ENCODE results near the gene KHK.

KHK gene

GRCh38 chr2:27131429-27131828, 44.9 kb downstream of the KHK start:
- DNase-seq = no peak

- peak; percentile 30 for DNase-seq
Measured at GRCh38 chr2:27133195-27133875, 46.8 kb downstream of the KHK start.

GRCh38 chr2:27133905-27134780, 47.6 kb downstream of the KHK start, which contains the start of gene PREB:
Gene PREB (minus strand): TSS chr2:27134636. CDS start chr2:27134421, 215 bp downstream.
- peak; percentile 99 for DNase-seq

- no peak for DNase-seq
Measured at GRCh38 chr2:27134781-27135477, 48.4 kb downstream of the KHK start.

GRCh38 chr2:27135478-27135955, 48.9 kb downstream of the KHK start:
- no peak for DNase-seq

GRCh38 chr2:27136751-27137150, 50.2 kb downstream of the KHK start:
- no peak for DNase-seq

GRCh38 chr2:27137322-27137935, 50.9 kb downstream of the KHK start:
- no peak for DNase-seq

GRCh38 chr2:27138111-27138510, 51.5 kb downstream of the KHK start:
- DNase-seq = no peak

GRCh38 chr2:27139310-27139709, 52.7 kb downstream of the KHK start, which contains the start of gene PRR30:
Gene PRR30 (minus strand): TSS chr2:27139410. CDS start chr2:27138329, 1,081 bp downstream.
- no peak for DNase-seq

- DNase-seq = no peak
Measured at GRCh38 chr2:27143285-27143684, 56.7 kb downstream of the KHK start.

GRCh38 chr2:27145682-27146081, 59.1 kb downstream of the KHK start:
- no peak for DNase-seq

GRCh38 chr2:27147935-27148334, 61.4 kb downstream of the KHK start:
- no peak for DNase-seq

GRCh38 chr2:27148801-27149439, 62.3 kb downstream of the KHK start, which contains the start of gene TCF23:
Gene TCF23 (plus strand): TSS chr2:27149004. CDS start chr2:27149134, 130 bp downstream.
- DNase-seq = no peak

- no peak for DNase-seq
Measured at GRCh38 chr2:27149570-27150405, 63.2 kb downstream of the KHK start.

Measured in stimulated activated CD4-positive, alpha-beta T cell treated with anti-CD3 and anti-CD28 coated beads, Interleukin-4, amount 100 ng/mL, for 1 hour (primary cell).